ENCODE results near the gene CSDE1.
"Not testable (repeated sequence)": the region's sequence is repeated elsewhere in the genome, so short reads cannot be mapped to it uniquely, and the experiment has no call there.

Gene CSDE1

GRCh38 chr1:114757455-114758255, at the start of gene CSDE1:
Gene CSDE1 (minus strand): TSS chr1:114757984. CDS start chr1:114739890, 18,094 bp downstream.
- DNase-seq (ENCODE audit: low spot score), result peak; percentile 97

GRCh38 chr1:114804449-114804848, 46.7 kb upstream of the CSDE1 start:
- DNase-seq (ENCODE audit: low spot score), result not testable (repeated sequence)

- DNase-seq (ENCODE audit: low spot score), result no peak
These were observed 45.2 kb upstream of the CSDE1 start for GRCh38 chr1:114803001-114803400.

GRCh38 chr1:114794038-114794437, 36.3 kb upstream of the CSDE1 start:
- DNase-seq (ENCODE audit: low spot score), result no peak

GRCh38 chr1:114790581-114790980, 32.8 kb upstream of the CSDE1 start:
- not testable (repeated sequence) for DNase-seq (ENCODE audit: low spot score)

GRCh38 chr1:114786440-114786839, 28.7 kb upstream of the CSDE1 start:
- not testable (repeated sequence) for DNase-seq (ENCODE audit: low spot score)

- DNase-seq (ENCODE audit: low spot score), result no peak
These were observed 24.7 kb upstream of the CSDE1 start for GRCh38 chr1:114782476-114782875.

- DNase-seq (ENCODE audit: low spot score), result peak; percentile 86
These were observed 22.8 kb upstream of the CSDE1 start, which contains the start of gene SIKE1 for GRCh38 chr1:114780344-114781226. Gene SIKE1 (minus strand): TSS chr1:114780685. CDS start chr1:114780607, 78 bp downstream.

GRCh38 chr1:114779722-114780121, 21.9 kb upstream of the CSDE1 start:
- DNase-seq (ENCODE audit: low spot score), result no peak

GRCh38 chr1:114776726-114777125, 18.9 kb upstream of the CSDE1 start:
- not testable (repeated sequence) for DNase-seq (ENCODE audit: low spot score)

GRCh38 chr1:114771992-114772391, 14.2 kb upstream of the CSDE1 start:
- DNase-seq (ENCODE audit: low spot score), result no peak

- DNase-seq (ENCODE audit: low spot score), result no peak
These were observed 13.2 kb upstream of the CSDE1 start for GRCh38 chr1:114770989-114771388.

- no peak for DNase-seq (ENCODE audit: low spot score)
These were observed 6.9 kb upstream of the CSDE1 start for GRCh38 chr1:114764689-114765088.

- peak; percentile 62 for DNase-seq (ENCODE audit: low spot score)
These were observed 560 bp upstream of the CSDE1 start for GRCh38 chr1:114758256-114758832.

GRCh38 chr1:114756949-114757454, 782 bp downstream of the CSDE1 start:
- no peak for DNase-seq (ENCODE audit: low spot score)

- no peak for DNase-seq (ENCODE audit: low spot score)
These were observed 1.5 kb downstream of the CSDE1 start for GRCh38 chr1:114756009-114756892.

GRCh38 chr1:114755006-114755931, 2.5 kb downstream of the CSDE1 start:
- DNase-seq (ENCODE audit: low spot score), result no peak

- not testable (repeated sequence) for DNase-seq (ENCODE audit: low spot score)
These were observed 4.1 kb downstream of the CSDE1 start for GRCh38 chr1:114753702-114754101.

- DNase-seq (ENCODE audit: low spot score), result no peak
These were observed 4.6 kb downstream of the CSDE1 start for GRCh38 chr1:114753143-114753542.

- no peak for DNase-seq (ENCODE audit: low spot score)
These were observed 7.0 kb downstream of the CSDE1 start for GRCh38 chr1:114750780-114751179.
